ENCODE measurements around the gene CLIC4.
"Not testable (repeated sequence)": the region's sequence is repeated elsewhere in the genome, so short reads cannot be mapped to it uniquely, and the experiment has no call there.

Gene CLIC4

DNA sequence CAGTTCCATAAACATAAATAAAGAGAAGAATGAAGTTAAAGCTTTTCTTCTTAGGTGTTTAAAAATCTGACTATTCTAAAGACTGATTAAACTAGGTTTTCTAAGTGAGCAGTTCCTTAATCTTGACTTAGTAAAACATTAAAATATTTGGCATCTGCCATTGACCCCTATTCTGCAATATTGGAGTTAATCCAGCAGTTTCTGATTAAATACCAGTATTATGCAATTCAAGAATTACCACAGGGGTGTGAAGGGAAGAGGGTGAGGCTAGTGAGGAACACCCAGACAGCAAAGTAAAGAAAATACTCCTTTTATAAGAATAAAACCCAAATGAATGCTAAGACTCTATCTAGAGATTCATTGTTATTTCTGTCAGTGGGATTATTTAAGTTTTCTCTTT, 40.9 kb downstream of the CLIC4 start:
- Mint-ChIP-seq H3K27ac (no peak overlapping the region), H3K4me3 (no peak overlapping the region), H3K9me3 (no peaks in the 10 kb centered on the region)

DNA sequence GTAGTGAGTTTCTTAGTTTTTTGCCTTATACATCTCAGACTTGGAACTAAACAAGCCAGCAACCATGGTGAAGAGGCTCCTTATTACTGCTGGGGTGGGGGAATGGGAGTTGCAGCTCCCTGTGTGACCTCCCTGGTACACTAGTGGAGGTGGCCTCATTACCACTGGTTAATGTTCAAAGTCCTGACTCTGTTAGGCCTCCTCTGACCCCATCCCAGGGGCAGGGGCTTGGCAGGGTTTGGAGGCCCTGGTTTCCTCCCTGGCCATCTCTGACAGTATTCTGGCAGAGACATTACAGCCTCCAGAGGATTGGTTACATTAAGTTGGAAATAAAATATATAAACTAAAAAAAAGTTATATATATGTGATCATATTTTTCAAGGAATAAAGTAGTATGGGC, 45.2 kb downstream of the CLIC4 start:
- Mint-ChIP-seq H3K4me1 (no peaks in the 10 kb centered on the region), H3K27me3 (no peaks in the 10 kb centered on the region), H3K36me3 (ENCODE audit: low read depth) (no peaks in the 10 kb centered on the region), H3K27ac (no peak overlapping the region), H3K4me3 (no peak overlapping the region), H3K9me3 (no peaks in the 10 kb centered on the region)
- DNase-seq: no peak
- ATAC-seq: no peak

More for the DNA sequence above, 40.9 kb downstream of the CLIC4 start:
- ATAC-seq (no peak), DNase-seq (no peak)
- H3K36me3 Mint-ChIP-seq (ENCODE audit: low read depth): no peaks in the 10 kb centered on the region
- no peaks in the 10 kb centered on the region for H3K27me3 Mint-ChIP-seq
- peaks cover 3% of the 10 kb centered on the region for H3K4me1 Mint-ChIP-seq

DNA sequence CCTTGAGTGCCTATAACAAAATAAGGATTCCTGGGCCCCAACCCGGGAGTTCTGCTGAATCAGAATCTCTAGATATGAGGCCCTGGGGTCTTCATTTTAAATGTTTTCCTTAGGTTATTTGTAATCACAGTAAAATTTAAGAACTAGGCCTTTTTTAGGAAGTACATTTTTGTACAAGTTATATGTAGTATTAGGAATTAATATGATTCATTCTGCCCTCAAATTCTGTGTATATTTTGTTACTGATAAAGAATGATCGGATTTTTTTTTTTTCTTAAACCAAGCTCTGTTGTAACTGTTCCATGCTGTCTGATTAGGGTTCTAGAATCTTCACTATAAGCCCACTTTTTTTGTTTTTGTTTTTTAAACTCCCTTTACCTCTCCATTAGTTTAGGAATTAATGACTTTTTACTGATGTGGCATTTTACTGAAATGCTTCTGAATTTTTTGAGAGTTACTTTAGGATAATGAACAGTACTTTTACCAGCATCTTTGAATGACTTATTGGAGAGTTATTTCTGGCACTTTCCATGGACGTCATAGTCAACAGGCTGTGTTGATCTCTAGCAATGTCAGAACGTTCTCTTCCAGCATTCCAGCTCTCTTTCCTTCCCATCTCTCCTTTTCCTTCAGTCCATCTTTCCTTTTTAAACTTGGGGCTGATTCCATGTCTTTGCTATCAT, 48.3 kb downstream of the CLIC4 start:
- Mint-ChIP-seq H3K9me3 (peaks cover 4% of the 10 kb centered on the region), H3K4me1 (no peaks in the 10 kb centered on the region), H3K27ac (no peak overlapping the region), H3K4me3 (no peak overlapping the region), H3K27me3 (no peaks in the 10 kb centered on the region), H3K36me3 (ENCODE audit: low read depth) (peaks cover 5% of the 10 kb centered on the region)
- DNase-seq (no peak), ATAC-seq (no peak)

DNA sequence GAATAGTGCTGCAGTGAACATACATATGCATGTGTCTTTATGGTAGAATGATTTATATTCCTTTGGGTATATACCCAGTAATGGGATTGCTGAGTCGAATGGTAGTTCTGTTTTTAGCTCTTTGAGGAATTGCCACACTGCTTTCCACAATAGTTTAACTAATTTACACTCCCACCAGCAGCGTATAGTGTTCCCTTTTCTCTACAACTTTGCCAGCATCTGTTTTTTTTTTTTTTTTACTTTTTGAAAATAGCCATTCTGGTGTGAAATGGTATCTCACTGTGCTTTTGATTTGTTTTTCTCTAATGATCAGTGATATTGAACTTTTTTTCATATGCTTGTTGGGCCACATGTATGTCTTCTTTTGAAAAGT, 48.9 kb downstream of the CLIC4 start:
- not testable (repeated sequence) for H3K4me1 Mint-ChIP-seq; H3K9me3 Mint-ChIP-seq; H3K36me3 Mint-ChIP-seq (ENCODE audit: low read depth); ATAC-seq; DNase-seq; H3K4me3 Mint-ChIP-seq; H3K27ac Mint-ChIP-seq; H3K27me3 Mint-ChIP-seq

DNA sequence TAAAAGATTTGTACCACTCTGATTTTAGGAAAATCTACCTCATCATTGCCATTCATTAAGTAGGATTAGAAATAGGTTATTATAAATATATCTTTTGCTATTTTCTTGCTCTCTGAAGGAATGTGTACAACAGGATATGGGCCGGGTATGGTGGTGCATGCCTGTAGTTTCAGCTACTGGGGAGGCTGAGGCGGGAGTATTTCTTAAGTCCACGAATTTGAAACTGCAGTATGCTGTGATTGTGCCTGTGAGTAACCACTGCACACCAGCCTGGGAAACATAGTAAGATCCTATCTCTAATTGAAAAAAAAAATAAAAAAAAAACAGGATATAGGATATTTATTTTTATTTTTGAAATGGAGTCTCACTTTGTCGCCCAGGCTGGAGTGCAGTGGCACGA, 50.0 kb downstream of the CLIC4 start:
- Mint-ChIP-seq H3K27ac (no peak overlapping the region), H3K9me3 (peaks cover 4% of the 10 kb centered on the region), H3K27me3 (no peaks in the 10 kb centered on the region), H3K4me3 (no peak overlapping the region), H3K36me3 (ENCODE audit: low read depth) (peaks cover 5% of the 10 kb centered on the region), H3K4me1 (no peaks in the 10 kb centered on the region)
- ATAC-seq: no peak
- DNase-seq: no peak

DNA sequence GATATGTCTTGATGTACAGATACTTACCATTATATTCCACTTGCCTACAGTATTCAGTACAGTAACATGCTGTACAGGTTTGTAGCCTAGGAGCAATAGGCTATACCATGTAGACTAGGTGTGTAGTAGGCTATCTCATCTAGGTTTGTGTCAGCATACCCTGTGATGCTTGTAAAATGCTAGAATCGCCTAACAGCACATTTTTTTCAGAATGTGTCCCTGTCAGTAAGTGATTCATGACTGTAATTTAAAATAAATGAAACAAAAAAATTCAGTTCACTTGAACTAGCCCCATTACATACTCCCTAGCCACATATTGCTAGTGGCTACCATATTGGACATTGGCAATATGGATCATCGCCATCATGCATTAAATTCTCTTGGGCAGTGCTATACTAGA, 51.3 kb downstream of the CLIC4 start:
- H3K27me3 Mint-ChIP-seq: no peaks in the 10 kb centered on the region
- H3K4me1 Mint-ChIP-seq: peaks cover 5% of the 10 kb centered on the region
- DNase-seq (no peak), ATAC-seq (no peak)
- H3K4me3 Mint-ChIP-seq: no peak overlapping the region
- H3K9me3 Mint-ChIP-seq: peaks cover 4% of the 10 kb centered on the region
- H3K36me3 Mint-ChIP-seq (ENCODE audit: low read depth): peaks cover 7% of the 10 kb centered on the region
- no peak overlapping the region for H3K27ac Mint-ChIP-seq

DNA sequence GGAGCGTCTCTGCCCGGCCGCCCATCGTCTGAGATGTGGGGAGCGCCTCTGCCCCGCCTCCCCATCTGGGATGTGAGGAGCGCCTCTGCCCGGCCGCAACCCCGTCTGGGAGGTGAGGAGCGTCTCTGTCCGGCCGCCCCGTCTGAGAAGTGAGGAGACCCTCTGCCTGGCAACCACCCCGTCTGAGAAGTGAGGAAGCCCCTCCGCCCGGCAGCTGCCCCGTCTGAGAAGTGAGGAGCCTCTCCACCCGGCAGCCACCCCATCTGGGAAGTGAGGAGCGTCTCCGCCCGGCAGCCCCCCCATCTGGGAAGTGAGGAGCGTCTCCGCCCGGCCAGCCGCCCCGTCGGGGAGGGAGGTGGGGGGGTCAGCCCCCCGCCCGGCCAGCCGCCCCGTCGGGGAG, 54.0 kb downstream of the CLIC4 start:
- not testable (repeated sequence) for DNase-seq; H3K27me3 Mint-ChIP-seq; H3K9me3 Mint-ChIP-seq; H3K27ac Mint-ChIP-seq; ATAC-seq; H3K4me3 Mint-ChIP-seq; H3K4me1 Mint-ChIP-seq; H3K36me3 Mint-ChIP-seq (ENCODE audit: low read depth)

DNA sequence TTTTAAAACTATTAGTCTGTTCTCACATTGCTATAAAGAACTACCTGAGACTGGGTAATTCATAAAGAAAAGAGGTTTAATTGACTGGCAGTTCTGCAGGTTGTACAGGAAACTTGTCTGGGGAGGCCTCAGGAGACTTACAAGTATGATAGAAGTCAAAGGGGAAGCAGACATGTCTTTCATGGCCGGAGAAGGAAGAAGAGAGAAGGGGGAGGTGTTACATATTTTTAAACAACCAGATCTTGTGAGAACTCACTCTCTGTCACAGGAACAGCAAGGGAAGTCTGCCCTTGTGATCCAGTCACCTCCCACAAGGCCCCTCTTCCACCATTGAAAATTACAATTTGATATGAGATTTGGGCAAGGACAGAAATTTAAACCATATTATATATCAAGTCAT, 55.9 kb downstream of the CLIC4 start:
- H3K27me3 Mint-ChIP-seq: no peaks in the 10 kb centered on the region
- no peak overlapping the region for H3K27ac Mint-ChIP-seq
- peaks cover 8% of the 10 kb centered on the region for H3K4me1 Mint-ChIP-seq
- ATAC-seq: no peak
- H3K9me3 Mint-ChIP-seq: peaks cover 4% of the 10 kb centered on the region
- no peak overlapping the region for H3K4me3 Mint-ChIP-seq
- peaks cover 7% of the 10 kb centered on the region for H3K36me3 Mint-ChIP-seq (ENCODE audit: low read depth)
- no peak for DNase-seq

DNA sequence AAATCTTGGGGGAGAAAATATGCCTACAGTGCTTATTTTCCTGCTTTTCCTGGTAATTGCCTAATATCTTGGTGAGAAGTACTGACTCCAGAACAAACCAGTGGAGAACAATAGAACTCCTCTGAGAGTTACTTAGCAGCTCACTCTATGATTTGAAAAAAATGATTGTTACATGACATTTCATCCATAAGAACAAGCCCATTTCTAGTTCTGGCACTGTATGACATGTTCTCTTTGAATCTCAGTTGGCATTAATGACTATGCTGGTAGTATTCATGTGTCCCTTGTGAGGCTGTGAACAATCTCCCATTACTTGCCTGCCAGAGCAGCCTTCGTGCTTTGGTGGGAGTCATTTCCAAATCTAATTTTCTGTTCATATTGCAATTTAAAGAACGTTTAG, 58.0 kb downstream of the CLIC4 start:
- ATAC-seq (no peak), DNase-seq (no peak)
- Mint-ChIP-seq H3K4me3 (no peak overlapping the region), H3K9me3 (peaks cover 2% of the 10 kb centered on the region), H3K27ac (no peak overlapping the region), H3K4me1 (peaks cover 8% of the 10 kb centered on the region), H3K27me3 (no peaks in the 10 kb centered on the region), H3K36me3 (ENCODE audit: low read depth) (peaks cover 5% of the 10 kb centered on the region)

DNA sequence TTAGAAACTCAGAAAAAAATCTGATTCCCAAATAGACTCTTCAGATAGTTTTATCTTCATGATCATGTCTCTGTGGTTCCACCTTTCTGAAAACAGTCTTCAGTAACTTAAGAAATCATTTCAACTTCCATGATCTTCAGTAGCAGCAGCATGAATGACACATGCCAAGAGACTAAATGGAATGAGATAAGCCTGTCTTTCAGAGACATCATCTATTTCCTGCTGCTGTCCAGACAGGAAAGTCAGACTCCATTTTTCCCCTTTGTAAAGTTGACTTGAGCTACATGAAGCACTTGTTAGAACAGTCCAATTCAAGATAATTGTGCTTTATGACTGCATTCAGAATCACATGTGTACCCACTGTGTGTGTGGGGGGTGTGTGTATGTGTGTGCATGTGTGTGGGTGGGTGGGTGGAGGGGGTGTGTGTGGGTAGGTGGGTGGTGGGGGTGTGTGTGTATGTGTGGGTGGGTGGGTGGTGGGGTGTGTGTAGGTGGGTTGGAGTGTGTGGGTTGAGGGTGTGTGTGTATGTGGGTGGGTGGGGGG, 58.8 kb downstream of the CLIC4 start:
- peaks cover 8% of the 10 kb centered on the region for H3K4me1 Mint-ChIP-seq
- ATAC-seq: no peak
- peaks cover 3% of the 10 kb centered on the region for H3K36me3 Mint-ChIP-seq (ENCODE audit: low read depth)
- no peak overlapping the region for H3K4me3 Mint-ChIP-seq
- no peaks in the 10 kb centered on the region for H3K27me3 Mint-ChIP-seq
- no peak for DNase-seq
- H3K27ac Mint-ChIP-seq: no peak overlapping the region
- no peaks in the 10 kb centered on the region for H3K9me3 Mint-ChIP-seq

DNA sequence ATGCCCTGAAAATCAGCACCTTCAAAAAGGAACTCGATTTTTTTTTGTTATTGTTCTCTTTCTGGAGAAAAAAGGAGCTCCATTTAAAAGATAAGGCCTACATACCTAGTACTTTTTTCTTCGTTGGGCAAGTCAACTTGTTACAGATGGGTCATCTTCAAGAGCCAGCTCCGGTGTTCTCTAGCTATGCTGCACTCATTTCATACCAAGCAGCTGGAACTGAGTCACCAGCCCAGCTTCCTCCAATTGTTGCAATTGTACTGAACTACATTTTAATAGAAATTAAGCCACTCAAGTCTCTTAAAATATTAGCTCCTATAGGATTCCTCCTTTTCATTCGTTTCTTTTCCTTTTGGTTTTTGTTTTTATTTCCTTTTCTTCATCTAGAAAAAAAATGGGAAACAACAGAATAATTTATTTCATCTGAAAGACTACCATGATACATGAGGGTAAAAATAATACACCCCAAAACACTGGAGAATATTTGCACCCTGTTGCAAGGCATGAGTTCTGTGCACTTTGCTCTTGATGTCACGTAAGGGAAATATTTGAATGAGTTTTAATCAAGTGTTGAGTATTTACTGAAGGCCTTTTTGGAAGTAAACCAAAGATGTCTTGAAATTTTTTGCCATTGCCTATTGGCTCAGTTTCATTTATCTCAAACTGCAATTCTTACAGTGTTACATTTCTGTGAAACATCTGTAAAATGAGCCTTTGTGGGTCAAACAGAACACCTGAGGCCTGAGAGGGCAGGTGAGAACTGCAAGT, 60.5 kb downstream of the CLIC4 start:
- Mint-ChIP-seq H3K4me1 (peaks cover 8% of the 10 kb centered on the region), H3K9me3 (no peaks in the 10 kb centered on the region), H3K4me3 (no peak overlapping the region), H3K27me3 (no peaks in the 10 kb centered on the region), H3K36me3 (ENCODE audit: low read depth) (no peaks in the 10 kb centered on the region), H3K27ac (no peak overlapping the region)
- ATAC-seq (no peak), DNase-seq (no peak)

DNA sequence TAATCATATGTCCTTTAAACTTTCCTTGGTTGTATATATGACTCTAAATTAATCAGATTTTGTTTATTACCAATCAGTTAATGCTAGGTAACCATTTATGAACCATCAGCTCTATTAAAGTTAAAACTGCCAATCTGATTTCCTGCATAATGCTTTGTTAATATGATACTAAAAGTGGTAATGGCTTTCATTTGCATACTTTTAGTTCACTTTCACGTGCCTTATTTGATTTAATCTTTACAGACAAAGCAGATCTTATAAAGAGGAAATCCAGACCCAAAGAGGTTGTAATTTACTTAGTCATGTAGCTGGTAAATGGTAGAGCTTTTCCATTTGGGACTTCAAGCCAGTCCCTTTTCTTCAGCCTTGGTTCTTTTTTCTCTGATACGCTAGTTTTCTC, 61.3 kb downstream of the CLIC4 start:
- H3K4me3 Mint-ChIP-seq: no peak overlapping the region
- no peak for ATAC-seq
- H3K4me1 Mint-ChIP-seq: peaks cover 3% of the 10 kb centered on the region

DNA sequence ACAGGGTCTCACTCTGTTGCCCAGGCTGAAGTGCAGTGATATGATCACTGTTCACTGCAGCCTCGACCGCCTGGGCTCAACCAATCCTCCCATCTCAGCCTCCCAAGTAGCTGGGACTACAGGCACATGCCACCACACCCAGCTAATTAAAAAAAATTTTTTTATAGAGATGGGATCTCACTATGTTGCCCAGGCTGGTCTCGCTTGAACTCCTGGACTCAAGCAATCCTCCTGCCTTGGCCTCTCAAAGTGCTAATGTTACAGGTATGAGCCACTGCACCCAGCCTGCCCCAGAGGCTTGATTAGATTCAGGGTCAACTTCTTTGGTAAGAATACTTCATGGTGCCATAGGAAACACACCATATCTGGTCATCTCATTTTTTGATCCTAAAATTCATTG, 66.2 kb downstream of the CLIC4 start:
- not testable (repeated sequence) for H3K27ac Mint-ChIP-seq; H3K4me3 Mint-ChIP-seq; H3K27me3 Mint-ChIP-seq; H3K36me3 Mint-ChIP-seq (ENCODE audit: low read depth); DNase-seq; ATAC-seq; H3K9me3 Mint-ChIP-seq; H3K4me1 Mint-ChIP-seq

More for the DNA sequence above, 61.3 kb downstream of the CLIC4 start:
- Mint-ChIP-seq H3K9me3 (no peaks in the 10 kb centered on the region), H3K27ac (no peak overlapping the region), H3K36me3 (ENCODE audit: low read depth) (no peaks in the 10 kb centered on the region), H3K27me3 (no peaks in the 10 kb centered on the region)
- no peak for DNase-seq

DNA sequence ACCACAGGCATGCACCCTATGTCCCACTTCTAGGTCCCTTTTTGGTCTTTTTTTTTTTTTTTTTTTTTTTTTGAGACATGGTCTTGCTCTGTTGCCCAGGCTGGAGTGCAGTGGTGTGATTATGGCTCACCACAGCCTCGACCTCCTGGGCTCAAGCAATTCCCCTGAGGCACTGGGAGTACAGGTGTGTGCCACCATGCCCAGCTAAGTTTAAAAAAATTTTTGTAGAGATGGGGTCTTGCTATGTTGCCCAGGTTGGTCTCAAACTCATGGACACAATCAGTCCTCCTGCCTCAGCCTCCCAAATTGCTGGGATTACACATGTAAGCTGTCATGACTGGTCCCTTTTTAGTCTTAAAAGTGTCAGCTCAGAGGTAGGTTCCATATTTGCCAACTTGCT, 75.0 kb downstream of the CLIC4 start:
- H3K9me3 Mint-ChIP-seq; H3K4me3 Mint-ChIP-seq; ATAC-seq; H3K36me3 Mint-ChIP-seq (ENCODE audit: low read depth); H3K4me1 Mint-ChIP-seq; H3K27me3 Mint-ChIP-seq; DNase-seq; H3K27ac Mint-ChIP-seq: not testable (repeated sequence)

DNA sequence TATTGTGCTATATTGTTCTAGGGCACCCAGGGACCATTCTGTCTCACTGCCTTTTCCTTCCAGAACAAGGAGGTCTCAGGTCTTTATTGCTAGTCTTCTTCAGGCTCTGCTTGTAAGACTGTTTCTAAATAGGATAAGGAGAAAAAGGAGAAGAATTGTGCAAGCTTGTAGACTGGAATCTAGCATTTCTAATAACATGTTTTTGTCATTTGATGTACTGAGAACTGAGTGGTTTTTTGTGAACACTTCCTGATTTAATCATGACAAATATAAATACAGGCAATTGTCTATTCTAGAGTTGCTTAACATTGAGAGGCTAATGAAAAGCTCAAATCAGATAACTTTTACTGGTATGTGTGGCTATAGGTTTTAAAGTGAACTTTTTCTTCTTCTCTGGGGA, 77.6 kb downstream of the CLIC4 start:
- ATAC-seq (no peak), DNase-seq (no peak)
- H3K27ac Mint-ChIP-seq: no peak overlapping the region
- H3K27me3 Mint-ChIP-seq: peaks cover 10% of the 10 kb centered on the region
- H3K9me3 Mint-ChIP-seq: no peaks in the 10 kb centered on the region
- H3K36me3 Mint-ChIP-seq (ENCODE audit: low read depth): peaks cover under 1% of the 10 kb centered on the region
- peaks cover 7% of the 10 kb centered on the region for H3K4me1 Mint-ChIP-seq
- H3K4me3 Mint-ChIP-seq: no peak overlapping the region
